NT2/D1 (cell line): ENCODE data around the gene NFE2L1.

Source experiments
- YY1 ChIP-seq: IDR thresholded peaks from 2 replicates; pipeline ENCODE4 v1.6.1; 2011; ENCODE audit not compliant: insufficient read length, insufficient read depth
- ZNF274 ChIP-seq: IDR thresholded peaks from 2 replicates; pipeline ENCODE4 v1.6.1; 2011; ENCODE audit warnings: mild to moderate bottlenecking, low read depth, low read length

GRCh38 chr17:48106802-48107136 lies 58.6 kb downstream of the NFE2L1 start:
- TF ChIP-seq YY1 (no peak), ZNF274 (no peak)
